ENCODE results near the gene HOXA7. TPM values are rescaled to one million over a fixed set of nuclear protein-coding genes. Genes with fewer than 3 reads are reported as not detected.

HOXA7 gene
- under 1 TPM in 1 of 9 donors, not detected in 8; 0.29 TPM for total RNA-seq
- not detected for polyA plus RNA-seq
- long read RNA-seq, donor 1: 0 reads
- long read RNA-seq, donor 2: 0 reads
- long read RNA-seq, donor 3: 0 reads

DNA sequence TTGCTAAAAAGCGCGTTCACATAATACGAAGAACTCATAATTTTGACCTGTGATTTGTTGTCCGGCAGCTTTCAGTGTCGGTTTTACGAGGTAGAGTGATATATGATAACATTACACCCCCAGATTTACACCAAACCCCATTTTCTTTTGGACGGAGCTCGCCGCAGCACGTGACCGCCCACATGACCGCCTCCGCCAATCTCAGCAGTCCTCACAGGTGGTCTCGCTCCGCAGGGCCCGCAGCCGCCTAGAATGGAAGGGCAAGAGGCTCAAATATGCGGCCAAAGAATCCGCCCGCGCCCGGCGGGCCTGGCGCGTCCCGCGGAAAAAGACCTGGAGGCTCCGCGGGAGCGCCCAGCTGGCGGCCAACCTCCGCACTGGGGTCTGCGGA lies at the start of gene HOXA7:
Gene HOXA7, minus strand, starts transcription at position 168 of the 391 bp plus-strand sequence. Its CDS starts 130 bp downstream, at position 38.
- Histone ChIP-seq H3K27me3 (peaks cover 88 to 100% (median 98%) of the 10 kb centered on the region in 9 donors), H3K4me1 (peaks cover 3 to 63% (median 22%) of the 10 kb centered on the region in 12 donors), H3K27ac (peak within 1 kb of the TSS in 1 of 12 donors; percentile 79), H3K36me3 (no peaks in the 10 kb centered on the region), H3K4me3 (peak within 1 kb of the TSS in 8 of 12 donors; percentile 9 to 40 (median 18)), H3K9me3 (no peaks in the 10 kb centered on the region)
- ATAC-seq (no peak), DNase-seq (peak in 1 of 5 donors; percentile 39)
- 1 to 3% (median 3%) methylated on average over 26 to 33 of the region's 33 CpGs for WGBS, 4 donors
- TF ChIP-seq CTCF (IDR thresholded peaks at IDR 0.05): no peak
- no peak for TF ChIP-seq POLR2A (IDR thresholded peaks at IDR 0.05)
- intact Hi-C loops (cut with DNase I): loop anchor here in 5 of 10 donors (10.0 kb wide), 3 partner anchors 1072 to 1292 kb away; no protein-coding TSS in a partner anchor

GRCh38 chr7:27205325-27206280 lies 49.1 kb upstream of the HOXA7 start:
- ATAC-seq (no peak), DNase-seq (no peak)
- Histone ChIP-seq H3K27ac (no peak overlapping the region), H3K9me3 (no peaks in the 10 kb centered on the region), H3K4me1 (peaks cover 0 to 36% (median 14%) of the 10 kb centered on the region in 12 donors), H3K27me3 (peaks cover 58 to 99% (median 94%) of the 10 kb centered on the region in 9 donors), H3K4me3 (peak overlapping the region in 1 of 12 donors; percentile 34), H3K36me3 (no peaks in the 10 kb centered on the region)
- intact Hi-C loops (cut with DNase I): loop anchor here in 6 of 10 donors (5.0 to 10.0 kb wide), 4 partner anchors 369 to 712 kb away; no protein-coding TSS in a partner anchor
- no peak for TF ChIP-seq CTCF (IDR thresholded peaks at IDR 0.05)
- no peak for TF ChIP-seq POLR2A (IDR thresholded peaks at IDR 0.05)
- 5 to 9% (median 7%) methylated on average over 47 to 52 of the region's 52 CpGs for whole genome bisulfite sequencing, 4 donors

DNA sequence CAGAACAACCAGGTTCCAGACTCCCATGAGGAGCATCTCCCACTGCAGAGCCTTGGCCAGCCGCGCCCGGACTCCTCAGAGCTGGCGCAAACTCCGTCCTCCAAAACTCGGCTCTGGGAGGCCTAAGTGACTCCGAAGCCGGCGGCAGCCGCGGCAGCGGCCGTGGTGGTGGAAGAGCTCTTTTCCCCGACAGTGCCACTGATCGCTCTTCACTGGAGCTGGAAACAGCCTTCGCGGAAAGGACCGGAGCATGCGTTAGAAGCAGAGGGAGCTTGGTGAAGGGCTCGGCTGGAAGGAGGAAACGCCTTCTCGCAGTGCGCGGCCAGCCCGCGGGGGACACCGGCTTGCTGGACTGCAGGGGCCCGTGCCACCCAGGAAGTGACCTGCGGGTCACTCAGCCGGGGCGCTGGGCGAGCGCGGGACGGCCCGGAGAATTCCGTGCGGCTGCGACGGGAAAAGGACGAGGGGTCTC lies 48.4 kb upstream of the HOXA7 start:
- 2 to 9% (median 5%) methylated on average over 33 to 41 of the region's 41 CpGs for WGBS, 4 donors
- TF ChIP-seq POLR2A (IDR thresholded peaks at IDR 0.05) (no peak), CTCF (IDR thresholded peaks at IDR 0.05) (no peak)

More for the DNA sequence above, 48.4 kb upstream of the HOXA7 start:
- DNase-seq (no peak), ATAC-seq (no peak)
- peaks cover 0 to 39% (median 16%) of the 10 kb centered on the region in 12 donors for H3K4me1 ChIP-seq
- no peaks in the 10 kb centered on the region for H3K9me3 ChIP-seq
- H3K4me3 ChIP-seq: peak overlapping the region in 1 of 12 donors; percentile 34
- intact Hi-C loops (cut with DNase I): loop anchor here in 7 of 10 donors (5.0 to 10.0 kb wide), 5 partner anchors 370 to 717 kb away; no protein-coding TSS in a partner anchor
- peak overlapping the region in 1 of 12 donors; percentile 21 for H3K27ac ChIP-seq
- no peaks in the 10 kb centered on the region for H3K36me3 ChIP-seq
- H3K27me3 ChIP-seq: peaks cover 61 to 99% (median 94%) of the 10 kb centered on the region in 9 donors

Measured in heart left ventricle (tissue), 16 donors.